SK-N-SH (cell line): Measurements from ENCODE around the gene KRT72.

Experiments
- EP300 ChIP-seq, 2 experiments: IDR thresholded peaks; 2 replicates each; pipeline versions ENCODE4 v1.4.0 to v1.6.1; 2012; ENCODE audit warnings: borderline replicate concordance in 1 of 2, low read depth in 1 of 2, low read length in 1 of 2
- EZH2phosphoT487 ChIP-seq: fragments of 200-600 bp; sonication (generic); IDR thresholded peaks from 2 replicates; pipeline ENCODE4 v1.6.1; 2017; ENCODE audit warnings: low read depth, mixed run types, mild to moderate bottlenecking, antibody characterized with exemption, moderate library complexity, borderline replicate concordance
- MEF2A ChIP-seq: IDR thresholded peaks from 2 replicates; pipeline ENCODE4 v1.4.0; 2012; ENCODE audit warnings: low read depth, borderline replicate concordance
- USF2 ChIP-seq: fragments of 150-350 bp; IDR thresholded peaks from 2 replicates; pipeline ENCODE4 v1.6.1; 2017; ENCODE audit warnings: antibody characterized with exemption, low read length, low read depth, borderline replicate concordance

GRCh38 chr12:52585946-52586345 is 15.3 kb downstream of the KRT72 start:
- TF ChIP-seq USF2 (no peak), EZH2phosphoT487 (no peak), EP300 (IDR thresholded peaks at IDR 0.05; ENCODE audit: borderline replicate concordance in 1 of 2, low read depth in 1 of 2, low read length in 1 of 2) (no peak), MEF2A (no peak)
